ENCODE data around the gene ABCB11.

The ABCB11 gene

DNA sequence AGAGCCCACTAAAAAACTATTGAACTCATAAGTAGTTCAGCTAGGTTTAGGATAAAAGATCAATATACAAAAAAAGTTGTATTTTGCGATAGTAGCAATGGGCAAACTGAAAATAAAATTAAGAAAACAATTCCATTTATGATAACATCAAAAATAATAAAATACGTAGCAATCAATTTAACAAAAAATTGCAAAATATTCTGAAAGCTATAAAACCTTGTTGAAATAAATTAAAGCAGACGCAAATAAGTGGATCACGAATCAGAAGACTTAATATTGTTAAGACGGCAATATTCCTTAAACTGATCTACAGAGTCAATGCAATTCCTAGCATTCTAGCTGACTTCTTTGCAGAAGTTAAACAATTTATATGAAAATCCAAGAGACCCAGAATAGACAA, 24.5 kb downstream of the ABCB11 start:
- no peak for DNase-seq

GRCh38 chr2:169005994-169006393, 25.1 kb downstream of the ABCB11 start:
- no peak for DNase-seq

DNA sequence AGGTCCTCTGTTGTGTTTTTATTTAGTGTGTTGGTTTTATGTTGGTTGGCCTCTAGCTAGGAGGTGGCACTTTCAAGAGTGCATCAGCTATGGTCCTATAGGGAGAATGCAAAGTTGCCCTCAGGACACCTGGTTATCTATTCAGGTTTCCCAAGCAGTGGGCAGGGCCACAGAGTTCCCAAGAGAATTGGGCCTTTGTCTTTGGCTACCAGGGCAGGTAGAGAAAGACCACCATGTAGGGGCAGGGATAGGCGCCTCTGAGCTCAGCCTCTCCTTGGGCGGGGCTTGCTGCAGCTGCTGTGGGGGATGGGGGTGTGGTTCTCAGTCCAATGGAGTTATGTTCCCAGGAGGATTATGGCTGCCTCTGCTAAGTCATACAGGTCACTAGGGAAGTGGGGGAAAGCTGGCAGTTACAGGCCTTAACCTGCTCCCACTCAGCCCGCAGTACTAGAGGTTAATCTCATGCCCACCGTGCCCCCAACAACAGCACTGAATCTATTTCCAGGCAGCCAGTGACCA, 26.0 kb downstream of the ABCB11 start:
- no peak for DNase-seq

DNA sequence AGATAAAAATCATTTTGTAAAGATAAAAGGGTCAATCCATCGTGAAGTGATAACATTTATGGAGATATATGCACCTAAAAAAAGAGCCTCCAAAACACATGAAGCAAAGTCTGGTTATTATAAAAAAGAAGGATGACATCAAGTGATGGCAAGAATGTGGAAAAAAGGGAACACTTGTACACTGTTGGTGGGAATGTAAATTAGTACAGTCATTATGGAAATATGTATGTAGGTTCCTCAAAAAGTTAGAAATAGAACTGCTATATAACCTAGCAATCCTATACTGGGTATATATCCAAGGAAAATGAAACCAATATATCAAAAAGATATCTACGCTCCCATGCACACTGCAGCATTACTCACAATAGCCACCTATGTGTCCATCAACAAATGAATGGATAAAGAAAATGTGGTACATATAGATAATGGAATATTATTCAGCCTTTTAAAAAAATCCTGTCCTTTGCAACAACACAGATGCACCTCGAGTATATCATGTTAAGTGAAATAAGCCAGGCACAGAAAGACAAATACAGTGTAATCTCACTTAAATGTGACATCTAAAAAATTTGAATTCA, 28.9 kb downstream of the ABCB11 start:
- no peak for DNase-seq

DNA sequence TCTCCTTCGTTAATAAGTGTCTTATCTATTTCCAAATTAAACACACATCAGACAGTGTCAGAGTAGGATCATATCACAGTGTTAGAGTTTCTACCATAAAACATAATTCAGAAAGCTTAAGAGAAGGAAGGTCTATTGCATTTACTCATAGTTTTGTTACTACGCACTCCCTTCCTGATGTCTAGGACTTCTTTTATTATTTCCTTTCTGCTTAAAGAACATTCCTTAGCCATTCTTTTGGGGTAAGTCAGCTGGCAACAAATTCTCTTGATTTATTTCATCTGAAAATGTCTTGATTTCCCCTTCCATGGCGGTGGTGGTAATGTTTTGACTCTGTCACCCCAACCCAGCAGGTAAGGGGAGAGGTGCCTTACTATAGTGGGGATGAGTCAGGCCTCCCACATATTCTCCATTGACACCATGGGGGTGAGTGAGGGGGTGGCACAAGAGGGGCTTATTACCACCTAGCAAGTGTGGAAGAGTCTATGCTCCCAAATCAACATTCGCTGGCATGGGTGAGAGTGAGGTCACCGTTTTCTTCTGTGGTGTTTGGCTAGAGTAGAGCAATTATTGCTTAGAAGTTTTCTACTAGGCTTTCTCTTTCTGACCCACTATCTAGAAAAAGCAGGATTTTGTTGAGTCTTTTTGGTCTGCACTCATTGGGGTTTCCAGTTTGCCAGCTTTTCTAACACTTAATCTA, 29.9 kb downstream of the ABCB11 start:
- DNase-seq, result no peak

- no peak for DNase-seq
Observed at GRCh38 chr2:168999668-169000213, 31.4 kb downstream of the ABCB11 start.

DNA sequence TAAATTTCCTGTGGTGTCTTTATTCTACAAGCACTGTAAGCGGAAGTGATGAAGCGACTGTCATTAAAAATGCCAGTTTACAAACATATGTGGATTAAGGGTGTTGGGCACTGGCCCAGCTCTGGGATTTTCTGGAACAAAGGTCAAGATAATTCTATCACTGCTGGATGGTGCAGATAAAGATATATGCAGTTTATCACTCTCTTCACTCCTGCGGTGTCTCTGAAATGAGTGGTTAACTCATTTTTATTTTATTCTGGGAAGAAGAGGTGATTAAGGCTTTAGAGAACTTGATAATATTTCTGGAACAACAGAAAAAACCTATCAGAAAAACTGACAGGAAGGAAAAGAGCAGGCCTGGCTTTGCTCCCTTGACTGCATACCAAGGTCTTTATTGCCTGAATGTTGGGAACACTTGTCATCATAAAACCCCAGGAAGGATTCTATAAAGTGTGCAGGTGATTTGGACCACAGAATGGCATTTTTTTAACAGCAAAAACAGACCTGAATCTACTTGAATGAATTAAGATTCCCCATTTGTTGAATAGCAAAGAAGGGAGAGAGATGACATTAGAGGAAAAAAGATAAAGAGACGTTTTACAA, 32.4 kb downstream of the ABCB11 start:
- DNase-seq, result no peak

DNA sequence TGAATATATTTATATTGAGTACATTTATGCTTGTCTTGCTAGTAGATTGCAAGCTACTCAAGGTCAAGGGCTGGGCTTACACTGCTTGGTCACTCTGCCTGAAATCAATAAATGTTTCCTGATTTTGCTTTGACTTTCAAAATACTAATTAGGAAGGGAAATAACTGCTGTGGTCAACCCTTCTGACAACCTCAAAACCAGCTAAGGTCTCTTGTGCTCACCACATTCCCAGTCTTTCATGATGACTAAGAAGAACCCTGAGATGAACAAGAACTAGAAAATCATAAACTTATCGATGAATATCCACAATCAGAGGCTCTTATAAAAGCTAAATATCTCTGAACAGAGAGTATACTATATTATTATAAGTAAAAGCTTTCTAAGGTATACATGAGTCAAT, 33.3 kb downstream of the ABCB11 start:
- no peak for DNase-seq

DNA sequence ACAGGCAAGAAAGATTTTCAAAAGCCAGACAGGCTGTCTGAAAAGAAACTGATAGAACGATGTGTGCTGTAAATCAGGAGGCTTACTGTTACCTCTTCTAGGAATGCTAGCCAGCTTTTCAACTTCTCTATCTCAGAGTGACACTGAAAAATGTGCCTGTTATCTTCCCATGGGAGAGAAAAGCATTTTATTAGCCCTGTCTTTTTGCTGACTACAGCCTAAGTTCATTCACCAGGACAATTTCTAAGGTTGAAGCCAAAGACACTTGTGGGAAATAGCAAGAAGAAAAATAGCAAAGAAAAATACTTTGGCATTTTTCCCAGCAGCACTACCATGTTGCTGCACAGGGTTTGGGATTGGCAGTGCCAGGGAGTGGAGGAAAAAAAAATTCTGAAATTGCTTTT, 34.0 kb downstream of the ABCB11 start:
- no peak for DNase-seq

DNA sequence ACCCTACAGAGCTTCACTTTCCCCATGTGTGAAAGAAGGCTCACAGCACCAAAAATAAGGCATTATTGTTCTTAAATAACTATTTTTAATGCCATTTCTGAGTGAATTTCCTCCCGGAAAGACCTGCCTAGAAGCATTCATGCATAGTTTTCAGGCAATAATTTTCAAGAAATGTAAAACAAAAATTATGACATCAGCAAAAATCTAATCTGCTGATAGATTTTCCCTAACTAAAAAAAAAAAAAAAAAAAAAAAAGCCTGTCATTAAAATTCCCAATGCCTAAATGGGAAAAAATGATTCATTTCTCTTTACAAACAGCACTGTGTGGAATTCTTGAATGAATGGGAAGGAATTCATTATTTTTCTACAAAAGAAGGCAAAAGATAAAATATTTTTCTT, 35.4 kb downstream of the ABCB11 start:
- no peak for DNase-seq

GRCh38 chr2:168993538-168993937, 37.6 kb downstream of the ABCB11 start:
- no peak for DNase-seq

DNA sequence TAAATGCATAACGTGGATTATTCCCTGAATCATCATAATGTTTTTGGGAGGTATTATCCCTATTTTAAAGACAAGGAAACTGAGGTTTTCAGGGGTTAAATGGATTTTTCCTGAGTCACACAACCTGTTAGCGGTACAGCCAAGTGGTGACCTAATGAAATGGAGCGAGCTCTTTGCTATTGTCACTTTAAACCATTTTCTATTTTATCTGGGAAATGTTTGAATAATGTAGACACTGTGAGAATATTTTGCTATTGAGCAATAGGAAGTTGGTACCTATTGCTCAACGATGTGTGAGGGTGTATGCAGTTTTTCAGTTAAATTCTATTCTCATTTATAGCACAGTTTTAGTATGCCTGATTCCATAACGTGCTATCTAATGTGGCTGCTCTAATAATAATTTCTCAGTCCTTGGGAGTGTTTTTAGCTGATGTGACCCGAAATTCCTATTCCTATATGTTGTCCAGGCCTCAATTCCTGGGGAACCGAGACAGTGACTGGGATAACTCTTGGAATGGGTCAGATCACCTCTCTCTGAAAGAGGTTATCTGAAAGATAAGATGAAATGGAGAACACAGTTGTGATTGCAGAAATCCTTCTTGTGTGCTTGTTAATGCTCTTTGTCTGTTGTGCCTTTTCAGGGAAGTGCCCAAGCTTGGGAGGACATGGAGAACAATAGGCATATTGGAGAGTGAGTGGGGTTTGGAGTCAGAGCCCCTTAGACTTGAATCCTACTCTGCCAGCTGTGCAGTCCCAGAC, 38.4 kb downstream of the ABCB11 start:
- DNase-seq, result no peak

GRCh38 chr2:168992026-168992425, 39.1 kb downstream of the ABCB11 start:
- DNase-seq, result no peak

GRCh38 chr2:168988755-168989154, 42.4 kb downstream of the ABCB11 start:
- no peak for DNase-seq

GRCh38 chr2:168986398-168986943, 44.7 kb downstream of the ABCB11 start:
- DNase-seq, result no peak

DNA sequence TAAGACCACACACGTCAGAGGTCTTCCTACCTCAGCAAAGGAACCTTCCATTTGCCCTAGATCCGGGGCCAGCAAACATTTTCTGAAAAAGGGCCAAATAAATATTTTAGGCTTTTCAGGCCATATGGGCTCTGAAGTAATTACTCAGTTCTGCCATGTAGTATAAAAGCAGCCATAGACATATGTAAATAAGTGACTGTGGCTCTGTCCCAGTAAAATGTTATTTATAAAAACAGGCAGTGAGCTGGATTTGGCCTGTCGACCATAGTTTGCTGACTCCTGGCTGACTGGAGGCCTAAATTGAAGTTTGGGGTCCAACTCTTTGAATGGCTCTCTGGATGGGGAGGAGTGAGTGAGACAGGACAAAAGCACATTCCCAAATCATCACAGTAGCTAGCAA, 49.5 kb downstream of the ABCB11 start:
- no peak for DNase-seq

DNA sequence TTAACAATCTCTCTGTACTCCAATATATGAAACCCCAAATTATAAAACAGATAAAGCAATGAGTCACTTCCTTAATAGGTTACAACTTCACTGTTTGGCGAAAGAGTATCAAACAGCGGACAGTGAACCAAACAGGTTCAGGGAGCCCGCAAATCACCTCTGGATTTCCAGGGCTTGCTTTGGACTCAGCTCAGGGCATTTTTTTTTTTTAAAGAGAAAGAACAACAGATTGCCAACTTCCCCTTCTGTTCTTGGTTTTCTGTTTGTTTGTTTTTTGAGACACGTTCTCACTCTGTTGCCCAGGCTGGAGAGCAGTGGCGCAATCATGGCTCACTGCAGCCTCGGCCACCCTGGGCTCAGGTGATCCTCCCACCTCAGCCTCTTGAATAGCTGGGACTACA, 52.7 kb downstream of the ABCB11 start:
- no peak for DNase-seq

GRCh38 chr2:168977608-168978007, 53.5 kb downstream of the ABCB11 start:
- DNase-seq, result no peak

- DNase-seq, result no peak
Observed at GRCh38 chr2:168976034-168976654, 55.0 kb downstream of the ABCB11 start.

DNA sequence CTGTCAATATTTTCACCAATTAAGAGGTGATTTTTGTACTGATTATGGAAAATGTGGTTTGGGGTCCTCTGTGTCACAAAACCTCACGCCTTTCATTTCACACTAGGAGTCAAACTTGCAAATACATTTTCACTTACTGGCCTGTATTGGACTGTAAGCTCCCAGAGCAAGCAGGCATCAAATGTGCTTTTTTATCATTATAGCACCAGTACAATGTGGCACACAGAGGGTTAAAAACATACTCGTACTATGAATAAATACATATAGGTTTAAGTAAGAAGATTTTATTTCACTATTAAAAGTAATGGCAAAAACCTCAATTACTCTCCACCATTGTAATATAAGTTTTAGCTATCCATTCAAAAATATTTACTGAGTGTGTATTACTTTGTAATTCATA, 56.7 kb downstream of the ABCB11 start:
- DNase-seq, result no peak

- DNase-seq, result no peak
Observed at GRCh38 chr2:168971261-168971660, 59.9 kb downstream of the ABCB11 start.

DNA sequence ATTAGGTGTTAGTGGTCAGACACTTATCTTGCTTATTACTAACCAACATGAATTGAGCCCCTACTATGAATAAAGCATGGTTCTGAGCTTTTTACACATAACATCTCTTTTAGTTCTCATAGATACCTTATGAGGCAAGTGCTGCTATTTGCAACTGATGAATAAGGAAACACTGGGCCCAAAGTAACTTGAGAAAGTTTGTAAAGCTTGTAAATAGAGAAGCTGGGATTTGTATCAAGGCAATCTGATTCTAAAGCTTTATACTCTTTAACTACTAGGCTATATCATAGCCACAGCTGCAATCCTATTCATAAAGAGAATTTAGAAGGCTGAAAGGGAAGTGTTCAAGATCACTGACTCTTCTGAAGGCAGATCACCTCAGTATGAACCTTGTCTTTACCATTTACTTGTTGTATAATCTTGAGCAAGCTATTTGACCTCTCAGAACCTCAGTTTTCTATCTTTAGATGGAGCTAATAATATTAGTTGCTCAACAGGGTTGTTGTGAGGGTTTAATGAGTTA, 60.4 kb downstream of the ABCB11 start:
- DNase-seq, result no peak
